ENCODE measurements around the gene DAB1.
A peak's percentile ranks its signal among the peaks of the same experiment; 100 is the strongest.

The DAB1 gene

DNA sequence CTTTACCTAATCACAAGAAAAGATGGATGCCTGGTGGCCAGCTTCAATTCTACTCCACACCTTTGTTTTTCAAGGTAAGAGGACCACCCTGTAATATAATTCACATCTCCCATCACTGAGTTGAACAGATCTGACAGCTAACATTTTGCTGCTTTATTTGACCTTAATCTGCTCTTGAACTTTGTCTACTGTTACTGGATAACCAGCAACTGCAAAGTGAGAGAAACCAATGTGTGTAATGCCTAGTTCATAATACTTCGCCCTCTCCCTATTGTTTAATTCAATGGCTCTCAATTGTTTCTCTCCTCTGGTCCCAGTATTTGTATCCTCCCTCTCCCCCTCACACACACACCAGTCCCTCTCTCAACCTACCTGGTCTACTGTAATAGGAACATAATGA lies 214.4 kb downstream of the DAB1 start:
- Histone ChIP-seq H3K4me1 (ENCODE audit: insufficient read depth, insufficient read length) (no peaks in the 10 kb centered on the region), H3K9ac (ENCODE audit: insufficient read length, low read depth) (no peak overlapping the region), H3K9me3 (ENCODE audit: insufficient read depth, low read length) (no peaks in the 10 kb centered on the region), H3K36me3 (ENCODE audit: insufficient read depth, insufficient read length, low read length) (no peaks in the 10 kb centered on the region), H3K4me3 (ENCODE audit: insufficient read length, low read depth) (no peak overlapping the region), H3K27me3 (ENCODE audit: insufficient read depth, insufficient read length) (no peaks in the 10 kb centered on the region)
- no peak for DNase-seq (ENCODE audit: low read depth, low spot score)
- TF ChIP-seq ZNF274 (IDR thresholded peaks at IDR 0.05; ENCODE audit: low read depth, low read length) = no peak
- TF ChIP-seq SUZ12 (IDR thresholded peaks at IDR 0.05; ENCODE audit: extremely low read depth, insufficient read depth, insufficient read length) = no peak
- no peak for TF ChIP-seq YY1 (IDR thresholded peaks at IDR 0.05; ENCODE audit: insufficient read depth, insufficient read length)

- DNase-seq (ENCODE audit: low read depth, low spot score) = no peak
- no peak for TF ChIP-seq SUZ12 (IDR thresholded peaks at IDR 0.05; ENCODE audit: extremely low read depth, insufficient read depth, insufficient read length)
- TF ChIP-seq YY1 (IDR thresholded peaks at IDR 0.05; ENCODE audit: insufficient read depth, insufficient read length) = no peak
- no peak for TF ChIP-seq ZNF274 (IDR thresholded peaks at IDR 0.05; ENCODE audit: low read depth, low read length)
- no peaks in the 10 kb centered on the region for H3K27me3 ChIP-seq (ENCODE audit: insufficient read depth, insufficient read length)
- H3K9me3 ChIP-seq (ENCODE audit: insufficient read depth, low read length) = no peaks in the 10 kb centered on the region
- no peak overlapping the region for H3K9ac ChIP-seq (ENCODE audit: insufficient read length, low read depth)
- H3K4me3 ChIP-seq (ENCODE audit: insufficient read length, low read depth) = no peak overlapping the region
- no peaks in the 10 kb centered on the region for H3K36me3 ChIP-seq (ENCODE audit: insufficient read depth, insufficient read length, low read length)
- no peaks in the 10 kb centered on the region for H3K4me1 ChIP-seq (ENCODE audit: insufficient read depth, insufficient read length)
Measured at GRCh38 chr1:57208741-57209302, 215.0 kb downstream of the DAB1 start.

DNA sequence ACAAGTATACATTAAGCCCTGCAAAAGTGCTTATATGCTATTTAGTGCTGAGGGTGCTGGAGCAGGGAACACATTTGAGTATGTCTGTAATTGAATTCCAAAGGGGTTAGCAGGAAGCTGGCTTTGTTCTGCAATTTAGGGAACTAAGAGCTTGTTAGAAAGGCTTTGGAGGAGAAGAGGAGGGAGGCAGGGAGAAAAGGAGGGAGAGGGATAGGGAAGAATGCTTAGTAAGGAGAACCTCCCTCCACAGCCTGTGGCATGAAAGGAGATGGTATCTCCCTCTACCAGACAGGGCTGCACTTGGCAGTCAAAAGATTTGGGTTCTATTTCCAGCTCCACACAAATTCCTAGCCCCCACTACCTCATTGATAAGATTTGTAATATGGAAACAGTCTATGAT lies 217.8 kb downstream of the DAB1 start:
- DNase-seq (ENCODE audit: low read depth, low spot score) = peak; percentile 94
- Histone ChIP-seq H3K9ac (ENCODE audit: insufficient read length, low read depth) (no peak overlapping the region), H3K9me3 (ENCODE audit: insufficient read depth, low read length) (0 out of 2 replicates have a peak, but pooled peaks cover 7% of the 10 kb centered on the region), H3K4me3 (ENCODE audit: insufficient read length, low read depth) (no peak overlapping the region), H3K36me3 (ENCODE audit: insufficient read depth, insufficient read length, low read length) (no peaks in the 10 kb centered on the region), H3K4me1 (ENCODE audit: insufficient read depth, insufficient read length) (no peaks in the 10 kb centered on the region), H3K27me3 (ENCODE audit: insufficient read depth, insufficient read length) (peaks cover 2% of the 10 kb centered on the region)
- TF ChIP-seq YY1 (IDR thresholded peaks at IDR 0.05; ENCODE audit: insufficient read depth, insufficient read length) = no peak
- TF ChIP-seq SUZ12 (IDR thresholded peaks at IDR 0.05; ENCODE audit: extremely low read depth, insufficient read depth, insufficient read length) = no peak
- TF ChIP-seq ZNF274 (IDR thresholded peaks at IDR 0.05; ENCODE audit: low read depth, low read length) = no peak

GRCh38 chr1:57204942-57205787 lies 218.7 kb downstream of the DAB1 start:
- TF ChIP-seq ZNF274 (IDR thresholded peaks at IDR 0.05; ENCODE audit: low read depth, low read length) (no peak), YY1 (IDR thresholded peaks at IDR 0.05; ENCODE audit: insufficient read depth, insufficient read length) (no peak), SUZ12 (IDR thresholded peaks at IDR 0.05; ENCODE audit: extremely low read depth, insufficient read depth, insufficient read length) (no peak)
- no peaks in the 10 kb centered on the region for H3K4me1 ChIP-seq (ENCODE audit: insufficient read depth, insufficient read length)
- H3K27me3 ChIP-seq (ENCODE audit: insufficient read depth, insufficient read length) = peaks cover 2% of the 10 kb centered on the region
- H3K9ac ChIP-seq (ENCODE audit: insufficient read length, low read depth) = no peak overlapping the region
- no peaks in the 10 kb centered on the region for H3K36me3 ChIP-seq (ENCODE audit: insufficient read depth, insufficient read length, low read length)
- H3K4me3 ChIP-seq (ENCODE audit: insufficient read length, low read depth) = no peak overlapping the region
- DNase-seq (ENCODE audit: low read depth, low spot score) = peak; percentile 76
- 0 out of 2 replicates have a peak, but pooled peaks cover 7% of the 10 kb centered on the region for H3K9me3 ChIP-seq (ENCODE audit: insufficient read depth, low read length)

DNA sequence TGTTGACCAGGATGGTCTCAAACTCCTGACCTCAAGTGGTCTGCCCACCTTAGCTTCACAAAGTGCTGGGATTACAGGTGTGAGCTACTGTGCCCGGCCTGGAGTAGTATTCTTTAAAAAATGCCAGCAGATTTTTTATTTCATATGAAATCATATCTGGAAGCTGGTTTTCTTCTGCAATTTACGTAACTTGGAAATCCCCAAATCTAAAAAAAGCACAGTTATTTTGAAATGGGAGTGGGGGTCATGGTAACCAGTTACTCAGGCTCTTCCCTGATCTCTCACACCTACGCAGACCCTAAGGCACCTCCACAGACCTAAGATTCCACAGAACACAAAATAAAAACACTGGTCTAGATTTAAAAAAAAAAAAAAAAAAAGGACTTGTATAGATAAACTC lies 219.8 kb downstream of the DAB1 start:
- no peaks in the 10 kb centered on the region for H3K4me1 ChIP-seq (ENCODE audit: insufficient read depth, insufficient read length)
- H3K27me3 ChIP-seq (ENCODE audit: insufficient read depth, insufficient read length) = peaks cover 2% of the 10 kb centered on the region
- no peak for TF ChIP-seq SUZ12 (IDR thresholded peaks at IDR 0.05; ENCODE audit: extremely low read depth, insufficient read depth, insufficient read length)
- TF ChIP-seq YY1 (IDR thresholded peaks at IDR 0.05; ENCODE audit: insufficient read depth, insufficient read length) = no peak
- TF ChIP-seq ZNF274 (IDR thresholded peaks at IDR 0.05; ENCODE audit: low read depth, low read length) = no peak
- no peaks in the 10 kb centered on the region for H3K36me3 ChIP-seq (ENCODE audit: insufficient read depth, insufficient read length, low read length)
- 0 out of 2 replicates have a peak, but pooled peaks cover 7% of the 10 kb centered on the region for H3K9me3 ChIP-seq (ENCODE audit: insufficient read depth, low read length)
- H3K9ac ChIP-seq (ENCODE audit: insufficient read length, low read depth) = no peak overlapping the region
- no peak overlapping the region for H3K4me3 ChIP-seq (ENCODE audit: insufficient read length, low read depth)
- no peak for DNase-seq (ENCODE audit: low read depth, low spot score)

- no peak overlapping the region for H3K4me3 ChIP-seq (ENCODE audit: insufficient read length, low read depth)
- 0 out of 2 replicates have a peak, but pooled peaks cover 7% of the 10 kb centered on the region for H3K9me3 ChIP-seq (ENCODE audit: insufficient read depth, low read length)
- H3K4me1 ChIP-seq (ENCODE audit: insufficient read depth, insufficient read length) = no peaks in the 10 kb centered on the region
- TF ChIP-seq ZNF274 (IDR thresholded peaks at IDR 0.05; ENCODE audit: low read depth, low read length) = no peak
- no peak overlapping the region for H3K9ac ChIP-seq (ENCODE audit: insufficient read length, low read depth)
- DNase-seq (ENCODE audit: low read depth, low spot score) = no peak
- H3K27me3 ChIP-seq (ENCODE audit: insufficient read depth, insufficient read length) = peaks cover 2% of the 10 kb centered on the region
- no peaks in the 10 kb centered on the region for H3K36me3 ChIP-seq (ENCODE audit: insufficient read depth, insufficient read length, low read length)
Measured at GRCh38 chr1:57202241-57202640, 221.6 kb downstream of the DAB1 start.

DNA sequence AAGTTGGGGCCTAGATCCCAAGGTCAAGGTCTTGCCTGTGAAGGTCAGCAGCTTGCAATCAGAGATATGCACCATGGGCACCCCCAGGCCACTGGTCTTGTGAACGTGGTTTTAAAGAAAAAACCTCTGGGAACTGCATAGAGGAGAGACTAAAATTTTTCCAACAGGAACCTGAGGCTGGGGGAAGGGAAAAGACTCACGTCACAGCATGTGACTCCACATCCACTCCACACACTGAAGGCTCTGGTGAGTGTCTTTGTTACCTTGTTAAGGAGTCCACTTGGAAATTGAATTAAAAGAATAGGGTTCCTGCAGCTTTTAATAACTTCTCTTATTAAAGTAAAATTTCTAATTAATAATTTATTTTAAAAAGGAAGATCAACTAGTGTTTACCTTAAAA lies 224.9 kb downstream of the DAB1 start:
- no peak overlapping the region for H3K9ac ChIP-seq (ENCODE audit: insufficient read length, low read depth)

More for the DNA sequence above, 224.9 kb downstream of the DAB1 start:
- no peak for DNase-seq (ENCODE audit: low read depth, low spot score)
- Histone ChIP-seq H3K36me3 (ENCODE audit: insufficient read depth, insufficient read length, low read length) (no peaks in the 10 kb centered on the region), H3K4me1 (ENCODE audit: insufficient read depth, insufficient read length) (no peaks in the 10 kb centered on the region), H3K9me3 (ENCODE audit: insufficient read depth, low read length) (0 out of 2 replicates have a peak, but pooled peaks cover 7% of the 10 kb centered on the region), H3K4me3 (ENCODE audit: insufficient read length, low read depth) (no peak overlapping the region), H3K27me3 (ENCODE audit: insufficient read depth, insufficient read length) (peaks cover 2% of the 10 kb centered on the region)
- TF ChIP-seq YY1 (IDR thresholded peaks at IDR 0.05; ENCODE audit: insufficient read depth, insufficient read length) = no peak
- no peak for TF ChIP-seq SUZ12 (IDR thresholded peaks at IDR 0.05; ENCODE audit: extremely low read depth, insufficient read depth, insufficient read length)
- no peak for TF ChIP-seq ZNF274 (IDR thresholded peaks at IDR 0.05; ENCODE audit: low read depth, low read length)
